ENCODE measurements around the gene FAM107B. TPM values are rescaled to one million over a fixed set of nuclear protein-coding genes. Genes with fewer than 3 reads are reported as not detected.

FAM107B gene
- total RNA-seq, 1 donor from 2014 or later: 39.0 TPM

DNA sequence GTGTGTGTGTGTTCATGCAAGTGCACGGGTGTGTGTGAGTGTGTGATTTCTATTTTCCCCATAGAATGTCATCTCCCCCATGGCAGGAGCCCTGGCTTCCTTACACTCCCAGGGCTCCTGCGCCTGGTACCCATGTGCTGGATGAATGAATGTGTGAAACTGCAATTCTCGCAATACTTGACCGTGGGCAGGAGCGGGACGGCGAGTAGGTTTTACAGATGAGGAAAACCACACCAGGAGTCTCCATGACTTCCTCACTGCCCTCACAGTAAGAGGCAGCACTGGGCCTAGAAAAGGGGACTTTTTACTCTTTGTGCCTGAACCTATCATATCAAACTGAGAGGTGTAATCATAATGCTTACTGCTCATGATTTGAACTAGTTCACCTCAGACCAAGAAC, 276.4 kb downstream of the FAM107B start:
- no peak for TF ChIP-seq CTCF (conservative IDR thresholded peaks at IDR 0.05)
- H3K27ac Mint-ChIP-seq (ENCODE audit: unreplicated experiment): no peak overlapping the region
- H3K4me3 Mint-ChIP-seq: no peak overlapping the region
- no peak for DNase-seq (ENCODE audit: low read depth, low spot score)
- no peaks in the 10 kb centered on the region for H3K27me3 Mint-ChIP-seq (ENCODE audit: low read depth)
- no peaks in the 10 kb centered on the region for H3K36me3 Mint-ChIP-seq (ENCODE audit: low read depth)
- H3K9me3 Mint-ChIP-seq: no peaks in the 10 kb centered on the region
- H3K4me1 Mint-ChIP-seq: peaks cover 13% of the 10 kb centered on the region

GRCh38 chr10:14491811-14492210, 282.9 kb downstream of the FAM107B start:
- Mint-ChIP-seq H3K4me1 (peaks cover 5% of the 10 kb centered on the region), H3K27me3 (ENCODE audit: low read depth) (no peaks in the 10 kb centered on the region), H3K36me3 (ENCODE audit: low read depth) (no peaks in the 10 kb centered on the region), H3K4me3 (no peak overlapping the region), H3K27ac (ENCODE audit: unreplicated experiment) (no peak overlapping the region), H3K9me3 (no peaks in the 10 kb centered on the region)
- no peak for DNase-seq (ENCODE audit: low read depth, low spot score)
- no peak for TF ChIP-seq CTCF (conservative IDR thresholded peaks at IDR 0.05)

DNA sequence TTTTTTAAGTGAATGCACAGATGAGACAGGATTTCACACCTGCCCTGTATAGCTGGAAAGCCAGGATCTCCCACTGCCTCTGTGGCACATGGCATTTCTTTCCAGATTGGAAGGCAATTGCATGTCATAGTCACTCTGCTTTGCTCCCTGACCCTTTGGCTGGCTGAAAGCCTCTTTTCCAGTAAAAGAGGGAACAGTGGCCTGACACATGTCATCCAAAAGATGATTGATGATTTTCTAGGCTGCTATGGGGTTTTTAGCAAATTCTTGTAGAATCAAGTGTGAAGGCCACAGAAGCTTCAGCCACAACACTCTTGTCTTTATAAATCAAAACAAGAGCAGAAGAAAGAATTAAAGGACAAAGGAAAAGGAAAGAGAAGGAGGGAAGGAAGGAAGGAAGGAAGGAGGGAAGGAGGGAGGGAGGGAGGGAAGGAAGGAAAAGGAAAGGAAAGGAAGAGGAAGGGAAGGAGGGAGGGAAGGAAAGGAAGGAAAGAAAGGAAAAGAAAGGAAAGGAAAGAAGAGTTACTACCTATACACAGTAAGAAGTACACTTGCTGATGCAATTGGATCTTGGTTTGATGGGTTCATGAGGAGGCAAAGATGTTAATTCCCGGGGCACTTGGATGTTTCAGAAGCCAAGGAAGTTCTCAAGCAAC, 285.0 kb downstream of the FAM107B start:
- Mint-ChIP-seq H3K27me3 (ENCODE audit: low read depth) (peaks cover 7% of the 10 kb centered on the region), H3K4me1 (peaks cover 5% of the 10 kb centered on the region), H3K27ac (ENCODE audit: unreplicated experiment) (no peak overlapping the region), H3K36me3 (ENCODE audit: low read depth) (no peaks in the 10 kb centered on the region), H3K4me3 (no peak overlapping the region), H3K9me3 (no peaks in the 10 kb centered on the region)
- TF ChIP-seq CTCF (conservative IDR thresholded peaks at IDR 0.05): no peak
- DNase-seq (ENCODE audit: low read depth, low spot score): no peak

DNA sequence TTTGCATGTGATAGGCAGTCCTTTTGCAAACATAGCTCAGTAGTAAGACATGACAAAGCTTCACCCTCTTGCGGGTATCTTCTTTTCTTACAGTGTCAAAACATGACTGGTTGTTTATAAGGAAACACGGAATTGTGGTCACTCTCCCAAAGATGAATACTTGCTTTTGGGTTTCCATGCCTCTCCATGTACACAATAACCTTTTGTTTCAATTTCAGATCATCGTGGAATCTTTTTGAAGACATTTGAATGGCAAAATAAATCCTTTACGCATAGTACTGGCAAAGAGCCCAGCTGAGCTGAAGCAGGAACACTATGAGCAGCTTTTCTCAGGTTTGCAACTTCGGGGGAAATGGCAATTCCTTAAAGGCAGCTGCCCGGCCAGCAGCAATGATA, 287.2 kb downstream of the FAM107B start:
- Mint-ChIP-seq H3K9me3 (no peaks in the 10 kb centered on the region), H3K4me3 (no peak overlapping the region), H3K27ac (ENCODE audit: unreplicated experiment) (no peak overlapping the region), H3K27me3 (ENCODE audit: low read depth) (peaks cover 9% of the 10 kb centered on the region), H3K4me1 (peaks cover 5% of the 10 kb centered on the region), H3K36me3 (ENCODE audit: low read depth) (no peaks in the 10 kb centered on the region)
- no peak for DNase-seq (ENCODE audit: low read depth, low spot score)
- no peak for TF ChIP-seq CTCF (conservative IDR thresholded peaks at IDR 0.05)

DNA sequence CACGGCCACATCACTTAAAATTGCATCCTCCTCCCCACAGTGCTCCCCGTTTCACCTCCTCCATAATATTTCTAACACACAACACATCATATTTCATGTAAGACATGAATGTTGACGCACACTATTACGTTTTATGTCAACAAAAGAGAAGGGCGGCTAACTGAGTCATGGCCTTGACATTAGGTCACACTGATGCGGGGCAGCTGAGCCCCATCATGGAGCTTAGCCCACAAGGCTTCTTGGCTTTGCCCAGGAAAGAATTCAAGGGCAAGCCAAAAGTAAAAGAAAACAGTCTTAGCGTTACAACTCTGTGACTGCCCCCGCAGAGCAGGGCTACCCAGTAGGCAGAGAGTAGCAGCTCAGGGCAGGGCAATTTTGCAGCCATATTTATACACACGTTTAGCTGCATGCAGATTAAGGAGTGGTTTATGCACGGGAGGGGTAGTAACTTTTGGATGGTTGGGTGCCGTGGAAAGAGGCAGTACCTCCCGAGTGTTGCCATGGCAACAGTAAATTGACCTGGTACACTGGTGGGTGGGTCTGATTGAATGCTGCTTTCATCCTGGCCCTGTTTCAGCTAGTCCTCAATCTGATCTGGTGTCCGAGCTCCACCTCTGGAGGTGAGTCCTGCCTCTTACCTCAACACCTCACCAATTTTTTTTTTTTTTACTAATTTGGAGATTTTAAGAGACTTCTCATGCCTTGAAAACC, 287.8 kb downstream of the FAM107B start:
- Mint-ChIP-seq H3K9me3 (no peaks in the 10 kb centered on the region), H3K27ac (ENCODE audit: unreplicated experiment) (no peak overlapping the region), H3K4me3 (no peak overlapping the region), H3K36me3 (ENCODE audit: low read depth) (no peaks in the 10 kb centered on the region), H3K27me3 (ENCODE audit: low read depth) (peaks cover 9% of the 10 kb centered on the region), H3K4me1 (peaks cover 5% of the 10 kb centered on the region)
- no peak for TF ChIP-seq CTCF (conservative IDR thresholded peaks at IDR 0.05)
- DNase-seq (ENCODE audit: low read depth, low spot score): no peak

All from neural crest cell (in vitro differentiated cells).